Suprapubic skin (tissue), 4 donors: ENCODE measurements around the gene SLCO4A1.

ENCODE experiments used
- CTCF ChIP-seq, 2 donors: fragments of 200-600 bp in 1 of 2; fragments of 450-650 bp in 1 of 2; sonication (generic) in 1 of 2; IDR thresholded peaks; one replicate each; pipeline ENCODE4 v1.5.1; 2016 to 2019; ENCODE audit warnings: antibody characterized with exemption in 2 of 2, mild to moderate bottlenecking in 1 of 2, moderate library complexity in 1 of 2
- EP300 ChIP-seq: sonication (generic); formaldehyde crosslinking; IDR thresholded peaks from one replicate; pipeline ENCODE4 v1.6.1; 2017; ENCODE audit warnings: antibody characterized with exemption
- POLR2A ChIP-seq, 2 donors: fragments of 450-650 bp; IDR thresholded peaks; one replicate each; pipeline ENCODE4 v1.6.1; 2017; ENCODE audit warnings: antibody characterized with exemption in 2 of 2, mild to moderate bottlenecking in 2 of 2, moderate library complexity in 2 of 2
- POLR2AphosphoS5 ChIP-seq, 3 donors: sonication (generic); formaldehyde crosslinking; IDR thresholded peaks; one replicate each; pipeline ENCODE4 v1.6.1; 2017; ENCODE audit warnings: antibody characterized with exemption in 3 of 3

- TF ChIP-seq POLR2AphosphoS5 (IDR thresholded peaks at IDR 0.05) (no peak), CTCF (IDR thresholded peaks at IDR 0.05) (no peak), POLR2A (IDR thresholded peaks at IDR 0.05) (no peak), EP300 (no peak)
These were observed 70.3 kb downstream of the SLCO4A1 start for GRCh38 chr20:62712606-62713005.
